ENCODE data around the gene MS4A8.
"Not testable (repeated sequence)": the region's sequence is repeated elsewhere in the genome, so short reads cannot be mapped to it uniquely, and the experiment has no call there.

MS4A8 gene

GRCh38 chr11:60699284-60699691, at the start of gene MS4A8:
TSS of gene MS4A8 (plus strand) at chr11:60699612. CDS start at chr11:60700861, 1,249 bp downstream.
- DNase-seq (ENCODE audit: extremely low read depth in 1 of 2, low read depth in 1 of 2) = no peak

- DNase-seq (ENCODE audit: extremely low read depth in 1 of 2, low read depth in 1 of 2) = no peak
Measured at GRCh38 chr11:60657888-60658287, 41.5 kb upstream of the MS4A8 start.

- DNase-seq (ENCODE audit: extremely low read depth in 1 of 2, low read depth in 1 of 2) = no peak
Measured at GRCh38 chr11:60658409-60658808, 41.0 kb upstream of the MS4A8 start.

GRCh38 chr11:60672255-60672654, 27.2 kb upstream of the MS4A8 start:
- no peak for DNase-seq (ENCODE audit: extremely low read depth in 1 of 2, low read depth in 1 of 2)

GRCh38 chr11:60678231-60678630, 21.2 kb upstream of the MS4A8 start:
- DNase-seq (ENCODE audit: extremely low read depth in 1 of 2, low read depth in 1 of 2) = not testable (repeated sequence)

- no peak for DNase-seq (ENCODE audit: extremely low read depth in 1 of 2, low read depth in 1 of 2)
Measured at GRCh38 chr11:60679879-60680278, 19.5 kb upstream of the MS4A8 start.

- no peak for DNase-seq (ENCODE audit: extremely low read depth in 1 of 2, low read depth in 1 of 2)
Measured at GRCh38 chr11:60680455-60681119, 18.8 kb upstream of the MS4A8 start.

GRCh38 chr11:60684541-60684848, 14.9 kb upstream of the MS4A8 start:
- DNase-seq (ENCODE audit: extremely low read depth in 1 of 2, low read depth in 1 of 2) = not testable (repeated sequence)

GRCh38 chr11:60691661-60692060, 7.8 kb upstream of the MS4A8 start:
- DNase-seq (ENCODE audit: extremely low read depth in 1 of 2, low read depth in 1 of 2) = no peak

- DNase-seq (ENCODE audit: extremely low read depth in 1 of 2, low read depth in 1 of 2) = no peak
Measured at GRCh38 chr11:60699936-60700335, 524 bp downstream of the MS4A8 start.

GRCh38 chr11:60700689-60701468, 1.5 kb downstream of the MS4A8 start:
- DNase-seq (ENCODE audit: extremely low read depth in 1 of 2, low read depth in 1 of 2) = no peak

- DNase-seq (ENCODE audit: extremely low read depth in 1 of 2, low read depth in 1 of 2) = no peak
Measured at GRCh38 chr11:60701469-60701818, 2.0 kb downstream of the MS4A8 start.

GRCh38 chr11:60703374-60703773, 4.0 kb downstream of the MS4A8 start:
- DNase-seq (ENCODE audit: extremely low read depth in 1 of 2, low read depth in 1 of 2) = no peak

- no peak for DNase-seq (ENCODE audit: extremely low read depth in 1 of 2, low read depth in 1 of 2)
Measured at GRCh38 chr11:60705895-60706294, 6.5 kb downstream of the MS4A8 start.

GRCh38 chr11:60706931-60707330, 7.5 kb downstream of the MS4A8 start:
- no peak for DNase-seq (ENCODE audit: extremely low read depth in 1 of 2, low read depth in 1 of 2)

- no peak for DNase-seq (ENCODE audit: extremely low read depth in 1 of 2, low read depth in 1 of 2)
Measured at GRCh38 chr11:60710482-60710881, 11.1 kb downstream of the MS4A8 start.

GRCh38 chr11:60711276-60711675, 11.9 kb downstream of the MS4A8 start:
- DNase-seq (ENCODE audit: extremely low read depth in 1 of 2, low read depth in 1 of 2) = no peak

GRCh38 chr11:60713423-60713822, 14.0 kb downstream of the MS4A8 start:
- DNase-seq (ENCODE audit: extremely low read depth in 1 of 2, low read depth in 1 of 2) = not testable (repeated sequence)

GRCh38 chr11:60717956-60718355, 18.5 kb downstream of the MS4A8 start:
- DNase-seq (ENCODE audit: extremely low read depth in 1 of 2, low read depth in 1 of 2) = no peak

GRCh38 chr11:60718524-60719316, 19.3 kb downstream of the MS4A8 start:
- no peak for DNase-seq (ENCODE audit: extremely low read depth in 1 of 2, low read depth in 1 of 2)

GRCh38 chr11:60719391-60719790, 20.0 kb downstream of the MS4A8 start:
- DNase-seq (ENCODE audit: extremely low read depth in 1 of 2, low read depth in 1 of 2) = no peak

- no peak for DNase-seq (ENCODE audit: extremely low read depth in 1 of 2, low read depth in 1 of 2)
Measured at GRCh38 chr11:60720460-60720859, 21.0 kb downstream of the MS4A8 start.

Data from activated CD8-positive, alpha-beta memory T cell treated with anti-CD3 and anti-CD28 coated beads for 1 hour (primary cell).